OCI-LY1 (cell line): ENCODE results near the gene IL1RAPL1.

ENCODE experiments used
- H2AFZ ChIP-seq: fragments of 200-600 bp; sonication (generic), shearing (Covaris generic); 2 replicates; pipeline ENCODE4 v1.6.0; 2014; ENCODE audit warnings: antibody characterized with exemption, mild to moderate bottlenecking, low read length
- H3F3A ChIP-seq: fragments of 200-600 bp; sonication (generic), shearing (Covaris generic); 2 replicates; pipeline ENCODE4 v1.6.0; 2014; ENCODE audit warnings: mild to moderate bottlenecking, antibody characterized with exemption, low read length, moderate library complexity; ENCODE audit not compliant: insufficient read depth
- H3K27ac ChIP-seq: fragments of 200-600 bp; sonication (generic); 2 replicates; pipeline ENCODE4 v1.5.1; 2014; ENCODE audit warnings: low read length, mixed run types, mild to moderate bottlenecking, low read depth; ENCODE audit not compliant: poor library complexity, severe bottlenecking
- H3K27me3 ChIP-seq: fragments of 200-600 bp; sonication (generic); 2 replicates; pipeline ENCODE4 v1.6.0; 2014; ENCODE audit warnings: antibody characterized with exemption, mild to moderate bottlenecking, low read length, moderate library complexity; ENCODE audit not compliant: insufficient read depth
- H3K36me3 ChIP-seq: fragments of 200-600 bp; sonication (generic); 2 replicates; pipeline ENCODE4 v1.6.1; 2014; ENCODE audit warnings: mild to moderate bottlenecking, antibody characterized with exemption, low read length, moderate library complexity, mixed read lengths; ENCODE audit not compliant: insufficient read depth
- H3K4me1 ChIP-seq: fragments of 200-600 bp; sonication (generic); 2 replicates; pipeline ENCODE4 v1.5.1; 2014; ENCODE audit warnings: mild to moderate bottlenecking, low read length, moderate library complexity; ENCODE audit not compliant: insufficient read depth, severe bottlenecking
- H3K4me2 ChIP-seq: fragments of 200-600 bp; sonication (generic), shearing (Covaris generic); 2 replicates; pipeline ENCODE4 v1.6.1; 2014; ENCODE audit warnings: low read length
- H3K4me3 ChIP-seq: fragments of 200-600 bp; sonication (generic); 2 replicates; pipeline ENCODE4 v1.5.1; 2014; ENCODE audit warnings: low read length, low read depth, mild to moderate bottlenecking, mixed read lengths; ENCODE audit not compliant: poor library complexity, severe bottlenecking
- H3K79me2 ChIP-seq: fragments of 200-600 bp; shearing (Covaris generic); 2 replicates; pipeline ENCODE4 v1.6.1; 2016; ENCODE audit warnings: mixed run types, low read length, mixed read lengths; ENCODE audit not compliant: insufficient read depth
- H3K9ac ChIP-seq: fragments of 200-600 bp; sonication (generic), shearing (Covaris generic); 2 replicates; pipeline ENCODE4 v1.6.1; 2014; ENCODE audit warnings: mild to moderate bottlenecking, low read length, mixed read lengths
- H3K9me2 ChIP-seq: fragments of 200-600 bp; sonication (generic), shearing (Covaris generic); 2 replicates; pipeline ENCODE4 v1.6.1; 2014; ENCODE audit warnings: low read depth, mild to moderate bottlenecking, low read length, mixed read lengths
- H3K9me3 ChIP-seq: fragments of 200-600 bp; shearing (Covaris generic); 2 replicates; pipeline ENCODE4 v1.6.1; 2014; ENCODE audit warnings: low read length, mixed read lengths
- H4K20me1 ChIP-seq: fragments of 200-600 bp; sonication (generic), shearing (Covaris generic); 2 replicates; pipeline ENCODE4 v1.6.0; 2016; ENCODE audit warnings: mild to moderate bottlenecking, low read length; ENCODE audit not compliant: insufficient read depth
- EZH2 ChIP-seq: fragments of 200-600 bp; sonication (generic), shearing (Covaris generic); IDR thresholded peaks from 2 replicates; pipeline ENCODE4 v1.8.0; 2017; ENCODE audit warnings: borderline replicate concordance, mixed run types, mild to moderate bottlenecking, antibody characterized with exemption, low read length, moderate library complexity, mixed read lengths
- TF ChIP-seq, protein P1 (sequence below): fragments of 200-600 bp; sonication (generic), shearing (Covaris generic); IDR thresholded peaks from 2 replicates; pipeline ENCODE4 v1.5.1; 2017; ENCODE audit warnings: mild to moderate bottlenecking, antibody characterized with exemption, low read length, moderate library complexity, mixed read lengths

The IL1RAPL1 gene

DNA sequence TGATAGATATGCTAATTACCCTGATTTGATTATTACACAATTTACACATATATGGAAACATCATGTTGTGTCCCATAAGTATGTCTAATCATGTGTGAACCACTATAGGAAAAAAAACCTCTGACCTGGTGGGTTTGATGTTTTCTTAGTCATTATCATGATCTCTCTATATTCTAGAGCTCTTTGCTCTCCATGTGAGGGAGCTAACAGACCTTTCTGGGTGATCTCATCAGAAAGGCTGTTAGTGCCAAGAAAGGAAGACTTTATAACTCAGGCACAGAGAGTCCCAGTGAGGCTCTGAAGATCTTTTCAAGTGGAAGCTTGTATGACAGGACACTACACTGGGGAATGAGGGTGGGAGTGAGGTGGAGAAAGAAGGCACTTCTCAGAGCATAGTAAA, 1100.4 kb downstream of the IL1RAPL1 start:
- Histone ChIP-seq H3K9ac (no peak overlapping the region), H3K79me2 (no peaks in the 10 kb centered on the region), H3K9me2 (no peaks in the 10 kb centered on the region), H4K20me1 (no peaks in the 10 kb centered on the region), H3K4me1 (no peaks in the 10 kb centered on the region), H3K4me2 (no peak overlapping the region), H3K36me3 (no peaks in the 10 kb centered on the region), H3K9me3 (no peaks in the 10 kb centered on the region), H3K27me3 (no peaks in the 10 kb centered on the region), H3K4me3 (no peak overlapping the region), H3F3A (no peaks in the 10 kb centered on the region), H3K27ac (no peak overlapping the region), H2AFZ (no peak overlapping the region)
- TF ChIP-seq EZH2 = no peak
- TF ChIP-seq, protein P1, sequence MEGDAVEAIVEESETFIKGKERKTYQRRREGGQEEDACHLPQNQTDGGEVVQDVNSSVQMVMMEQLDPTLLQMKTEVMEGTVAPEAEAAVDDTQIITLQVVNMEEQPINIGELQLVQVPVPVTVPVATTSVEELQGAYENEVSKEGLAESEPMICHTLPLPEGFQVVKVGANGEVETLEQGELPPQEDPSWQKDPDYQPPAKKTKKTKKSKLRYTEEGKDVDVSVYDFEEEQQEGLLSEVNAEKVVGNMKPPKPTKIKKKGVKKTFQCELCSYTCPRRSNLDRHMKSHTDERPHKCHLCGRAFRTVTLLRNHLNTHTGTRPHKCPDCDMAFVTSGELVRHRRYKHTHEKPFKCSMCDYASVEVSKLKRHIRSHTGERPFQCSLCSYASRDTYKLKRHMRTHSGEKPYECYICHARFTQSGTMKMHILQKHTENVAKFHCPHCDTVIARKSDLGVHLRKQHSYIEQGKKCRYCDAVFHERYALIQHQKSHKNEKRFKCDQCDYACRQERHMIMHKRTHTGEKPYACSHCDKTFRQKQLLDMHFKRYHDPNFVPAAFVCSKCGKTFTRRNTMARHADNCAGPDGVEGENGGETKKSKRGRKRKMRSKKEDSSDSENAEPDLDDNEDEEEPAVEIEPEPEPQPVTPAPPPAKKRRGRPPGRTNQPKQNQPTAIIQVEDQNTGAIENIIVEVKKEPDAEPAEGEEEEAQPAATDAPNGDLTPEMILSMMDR = no peak

DNA sequence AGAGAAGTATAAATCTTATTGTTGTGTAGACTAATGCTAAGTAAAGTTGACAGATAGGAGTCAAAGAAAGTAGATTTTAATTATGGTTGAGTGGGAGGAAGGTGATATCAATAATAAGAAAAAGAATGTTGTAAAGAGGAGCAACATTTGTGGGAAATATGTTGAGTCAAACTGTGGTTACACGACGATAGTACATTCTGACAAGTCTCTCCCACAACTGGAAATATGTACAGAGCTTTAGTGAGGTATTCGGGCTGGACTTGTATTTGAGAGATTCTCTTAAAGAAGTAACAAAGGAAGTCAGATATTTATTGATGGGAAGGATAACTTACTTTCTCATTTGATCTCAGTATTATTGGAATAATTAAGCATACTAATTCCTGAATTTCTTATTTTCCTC, 1102.8 kb downstream of the IL1RAPL1 start:
- no peaks in the 10 kb centered on the region for H4K20me1 ChIP-seq
- TF ChIP-seq EZH2 = no peak
- TF ChIP-seq, protein P1 = no peak

DNA sequence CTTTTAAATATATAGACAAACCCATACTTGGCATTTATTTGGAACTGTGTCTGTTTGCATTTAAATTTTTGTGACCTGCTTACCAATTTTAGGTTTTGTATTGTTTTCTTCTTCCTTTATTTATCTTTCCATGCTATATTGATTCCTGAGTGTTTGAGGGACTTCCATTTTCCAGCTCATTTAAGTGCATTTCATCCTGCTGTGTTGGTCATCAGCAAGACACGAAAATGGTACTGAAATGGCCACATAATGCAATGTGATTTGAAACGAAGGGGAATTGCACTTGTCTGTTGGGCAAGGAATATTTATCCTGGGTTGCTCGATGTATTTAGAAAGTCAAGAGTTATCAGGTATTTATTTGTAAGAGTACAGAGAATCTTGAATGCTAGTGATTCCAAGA, 1103.8 kb downstream of the IL1RAPL1 start:
- Histone ChIP-seq H3F3A (no peaks in the 10 kb centered on the region), H3K79me2 (no peaks in the 10 kb centered on the region), H3K36me3 (no peaks in the 10 kb centered on the region), H3K4me3 (no peak overlapping the region), H2AFZ (no peak overlapping the region), H4K20me1 (no peaks in the 10 kb centered on the region), H3K4me2 (no peak overlapping the region), H3K27me3 (no peaks in the 10 kb centered on the region), H3K27ac (no peak overlapping the region), H3K9me2 (no peaks in the 10 kb centered on the region), H3K9ac (no peak overlapping the region), H3K9me3 (no peaks in the 10 kb centered on the region), H3K4me1 (no peaks in the 10 kb centered on the region)
- TF ChIP-seq, protein P1 = no peak
- no peak for TF ChIP-seq EZH2

More for the DNA sequence above, 1102.8 kb downstream of the IL1RAPL1 start:
- H3K4me3 ChIP-seq = no peak overlapping the region
- H3K9ac ChIP-seq = no peak overlapping the region
- no peaks in the 10 kb centered on the region for H3F3A ChIP-seq
- H2AFZ ChIP-seq = no peak overlapping the region
- H3K4me2 ChIP-seq = no peak overlapping the region
- H3K4me1 ChIP-seq = no peaks in the 10 kb centered on the region
- H3K27ac ChIP-seq = no peak overlapping the region
- H3K27me3 ChIP-seq = no peaks in the 10 kb centered on the region
- H3K36me3 ChIP-seq = no peaks in the 10 kb centered on the region
- no peaks in the 10 kb centered on the region for H3K9me3 ChIP-seq
- H3K9me2 ChIP-seq = no peaks in the 10 kb centered on the region
- no peaks in the 10 kb centered on the region for H3K79me2 ChIP-seq
